ACC112 (cell line): ENCODE data around the gene SLC30A2.

Source experiments
- H2AFZ ChIP-seq: fragments of 200-600 bp; sonication (generic); one replicate; pipeline ENCODE4 v1.6.0; 2017; ENCODE audit warnings: antibody characterized with exemption, low read length; ENCODE audit not compliant: unreplicated experiment
- H3K27ac ChIP-seq: fragments of 200-600 bp; sonication (generic); 2 replicates; pipeline ENCODE4 v1.5.1; 2014; ENCODE audit warnings: low read depth, mild to moderate bottlenecking, antibody characterized with exemption, low read length, moderate library complexity
- H3K27me3 ChIP-seq: fragments of 200-600 bp; sonication (generic); 2 replicates; pipeline ENCODE4 v1.6.1; 2014; ENCODE audit warnings: mild to moderate bottlenecking, antibody characterized with exemption, low read length, moderate library complexity, mixed read lengths; ENCODE audit not compliant: insufficient read depth
- H3K36me3 ChIP-seq: fragments of 200-600 bp; sonication (generic); 2 replicates; pipeline ENCODE4 v1.6.1; 2016; ENCODE audit warnings: mild to moderate bottlenecking, antibody characterized with exemption, low read length, moderate library complexity, mixed read lengths; ENCODE audit not compliant: insufficient read depth
- H3K4me1 ChIP-seq: fragments of 200-600 bp; sonication (generic); one replicate; pipeline ENCODE4 v1.6.1; 2016; ENCODE audit warnings: low read length, mixed read lengths; ENCODE audit not compliant: insufficient read depth, unreplicated experiment, control insufficient read depth
- H3K4me3 ChIP-seq: fragments of 200-600 bp; sonication (generic); 2 replicates; pipeline ENCODE4 v1.5.1; 2014; ENCODE audit warnings: mild to moderate bottlenecking, low read depth, low read length
- H3K79me2 ChIP-seq: fragments of 200-600 bp; sonication (generic); one replicate; pipeline ENCODE4 v1.6.0; 2016; ENCODE audit warnings: low read length; ENCODE audit not compliant: control insufficient read depth, unreplicated experiment, insufficient read depth

The SLC30A2 gene

GRCh38 chr1:26070296-26070962 lies 24.5 kb upstream of the SLC30A2 start:
- H3K4me3 ChIP-seq: no peak overlapping the region
- no peak overlapping the region for H2AFZ ChIP-seq
- no peaks in the 10 kb centered on the region for H3K4me1 ChIP-seq
- H3K27me3 ChIP-seq: peaks cover 48% of the 10 kb centered on the region
- H3K36me3 ChIP-seq: no peaks in the 10 kb centered on the region
- H3K79me2 ChIP-seq: no peaks in the 10 kb centered on the region
- no peak overlapping the region for H3K27ac ChIP-seq

- H3K36me3 ChIP-seq: no peaks in the 10 kb centered on the region
- peaks cover 48% of the 10 kb centered on the region for H3K27me3 ChIP-seq
- H2AFZ ChIP-seq: no peak overlapping the region
- no peak overlapping the region for H3K4me3 ChIP-seq
- H3K4me1 ChIP-seq: no peaks in the 10 kb centered on the region
- H3K27ac ChIP-seq: no peak overlapping the region
- H3K79me2 ChIP-seq: no peaks in the 10 kb centered on the region
Measured at GRCh38 chr1:26069941-26070295, 24.0 kb upstream of the SLC30A2 start.

- H3K36me3 ChIP-seq: no peaks in the 10 kb centered on the region
- H3K79me2 ChIP-seq: no peaks in the 10 kb centered on the region
- H2AFZ ChIP-seq: no peak within 1 kb of the TSS
- H3K4me3 ChIP-seq: no peak within 1 kb of the TSS
- peaks cover 29% of the 10 kb centered on the region for H3K27me3 ChIP-seq
- no peak within 1 kb of the TSS for H3K27ac ChIP-seq
- H3K4me1 ChIP-seq: no peaks in the 10 kb centered on the region
Measured at GRCh38 chr1:26067432-26067911, 21.6 kb upstream of the SLC30A2 start, which contains the start of gene TRIM63. Gene TRIM63 (minus strand): TSS chr1:26067630. CDS start chr1:26067494, 136 bp downstream.

GRCh38 chr1:26066857-26067256 lies 20.9 kb upstream of the SLC30A2 start:
- no peak overlapping the region for H2AFZ ChIP-seq
- peaks cover 24% of the 10 kb centered on the region for H3K27me3 ChIP-seq
- no peaks in the 10 kb centered on the region for H3K4me1 ChIP-seq
- H3K27ac ChIP-seq: no peak overlapping the region
- no peak overlapping the region for H3K4me3 ChIP-seq
- no peaks in the 10 kb centered on the region for H3K36me3 ChIP-seq
- H3K79me2 ChIP-seq: no peaks in the 10 kb centered on the region

GRCh38 chr1:26066160-26066559 lies 20.2 kb upstream of the SLC30A2 start:
- Histone ChIP-seq H3K36me3 (no peaks in the 10 kb centered on the region), H3K79me2 (no peaks in the 10 kb centered on the region), H3K4me1 (no peaks in the 10 kb centered on the region), H3K27me3 (peaks cover 24% of the 10 kb centered on the region), H3K4me3 (no peak overlapping the region), H2AFZ (no peak overlapping the region), H3K27ac (no peak overlapping the region)

- Histone ChIP-seq H3K27ac (no peak overlapping the region), H3K36me3 (no peaks in the 10 kb centered on the region), H3K4me1 (no peaks in the 10 kb centered on the region), H2AFZ (no peak overlapping the region), H3K79me2 (no peaks in the 10 kb centered on the region), H3K4me3 (no peak overlapping the region), H3K27me3 (peaks cover 24% of the 10 kb centered on the region)
Measured at GRCh38 chr1:26064553-26064952, 18.6 kb upstream of the SLC30A2 start.

GRCh38 chr1:26060832-26061574 lies 15.1 kb upstream of the SLC30A2 start:
- H3K4me3 ChIP-seq: no peak overlapping the region
- peaks cover 35% of the 10 kb centered on the region for H3K27me3 ChIP-seq
- H3K36me3 ChIP-seq: no peaks in the 10 kb centered on the region
- H3K79me2 ChIP-seq: no peaks in the 10 kb centered on the region
- no peak overlapping the region for H3K27ac ChIP-seq
- no peaks in the 10 kb centered on the region for H3K4me1 ChIP-seq
- H2AFZ ChIP-seq: no peak overlapping the region

GRCh38 chr1:26059906-26060305 lies 14.0 kb upstream of the SLC30A2 start:
- H3K79me2 ChIP-seq: no peaks in the 10 kb centered on the region
- peaks cover 40% of the 10 kb centered on the region for H3K27me3 ChIP-seq
- H3K36me3 ChIP-seq: no peaks in the 10 kb centered on the region
- no peak overlapping the region for H3K27ac ChIP-seq
- H3K4me1 ChIP-seq: no peaks in the 10 kb centered on the region
- no peak overlapping the region for H2AFZ ChIP-seq
- H3K4me3 ChIP-seq: no peak overlapping the region

- peaks cover 51% of the 10 kb centered on the region for H3K27me3 ChIP-seq
- H3K4me3 ChIP-seq: no peak overlapping the region
- H3K36me3 ChIP-seq: no peaks in the 10 kb centered on the region
- H3K27ac ChIP-seq: no peak overlapping the region
- no peaks in the 10 kb centered on the region for H3K79me2 ChIP-seq
- no peaks in the 10 kb centered on the region for H3K4me1 ChIP-seq
- no peak overlapping the region for H2AFZ ChIP-seq
Measured at GRCh38 chr1:26058052-26058595, 12.2 kb upstream of the SLC30A2 start.

- no peaks in the 10 kb centered on the region for H3K4me1 ChIP-seq
- no peaks in the 10 kb centered on the region for H3K36me3 ChIP-seq
- H3K4me3 ChIP-seq: no peak overlapping the region
- no peak overlapping the region for H2AFZ ChIP-seq
- H3K79me2 ChIP-seq: no peaks in the 10 kb centered on the region
- peaks cover 51% of the 10 kb centered on the region for H3K27me3 ChIP-seq
- no peak overlapping the region for H3K27ac ChIP-seq
Measured at GRCh38 chr1:26057189-26057588, 11.3 kb upstream of the SLC30A2 start.

- Histone ChIP-seq H3K79me2 (no peaks in the 10 kb centered on the region), H3K36me3 (no peaks in the 10 kb centered on the region), H2AFZ (no peak overlapping the region), H3K27me3 (peaks cover 57% of the 10 kb centered on the region), H3K4me3 (no peak overlapping the region), H3K4me1 (no peaks in the 10 kb centered on the region), H3K27ac (no peak overlapping the region)
Measured at GRCh38 chr1:26055041-26055440, 9.1 kb upstream of the SLC30A2 start.
